GM21619 (cell line): Measurements from ENCODE around the gene CPED1.
"Not testable (repeated sequence)": the region's sequence is repeated elsewhere in the genome, so short reads cannot be mapped to it uniquely, and the experiment has no call there.

Experiments
- ATAC-seq: cut with Tn5 transposase; IDR thresholded peaks from one replicate; pipeline ENCODE4 v1.9.1; 2021; ENCODE audit not compliant: unreplicated experiment

CPED1 gene

DNA sequence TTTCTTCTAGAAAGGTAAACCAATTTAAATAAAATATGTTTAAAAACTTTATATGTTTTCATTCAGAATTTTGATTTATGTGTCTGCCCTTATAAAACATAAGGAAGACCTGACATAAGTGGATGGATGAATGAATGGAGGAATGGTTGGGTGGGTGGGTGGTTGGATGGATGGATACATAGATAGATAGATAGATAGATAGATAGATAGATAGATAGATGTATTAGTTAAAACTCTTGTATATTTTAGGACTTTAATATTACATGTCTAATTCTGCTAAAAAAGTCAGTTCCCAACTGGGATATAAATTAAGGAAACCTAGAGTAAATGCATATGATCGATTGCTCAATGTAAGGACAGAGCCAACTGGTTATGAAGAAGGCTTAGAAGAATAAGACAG is 184.0 kb downstream of the CPED1 start:
- ATAC-seq: no peak

DNA sequence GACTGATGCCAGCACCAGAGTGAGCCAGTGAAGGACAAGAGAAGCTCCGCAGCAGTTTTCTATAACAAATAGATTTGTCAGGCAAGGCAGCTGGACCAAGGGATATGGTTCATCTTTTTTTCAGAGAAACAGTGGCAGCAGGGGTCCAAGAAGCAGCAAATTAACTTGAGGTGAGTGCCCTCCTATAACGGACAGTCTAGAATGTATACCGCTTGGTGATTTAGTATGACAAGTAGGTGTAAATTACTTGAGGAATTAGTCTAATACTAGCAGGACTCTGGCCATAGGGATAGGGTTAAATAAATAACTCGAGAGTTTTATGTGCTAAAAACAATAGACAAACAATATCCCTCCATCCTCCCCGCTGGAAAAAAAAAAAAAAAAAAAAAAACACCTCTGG is 187.3 kb downstream of the CPED1 start:
- no peak for ATAC-seq

DNA sequence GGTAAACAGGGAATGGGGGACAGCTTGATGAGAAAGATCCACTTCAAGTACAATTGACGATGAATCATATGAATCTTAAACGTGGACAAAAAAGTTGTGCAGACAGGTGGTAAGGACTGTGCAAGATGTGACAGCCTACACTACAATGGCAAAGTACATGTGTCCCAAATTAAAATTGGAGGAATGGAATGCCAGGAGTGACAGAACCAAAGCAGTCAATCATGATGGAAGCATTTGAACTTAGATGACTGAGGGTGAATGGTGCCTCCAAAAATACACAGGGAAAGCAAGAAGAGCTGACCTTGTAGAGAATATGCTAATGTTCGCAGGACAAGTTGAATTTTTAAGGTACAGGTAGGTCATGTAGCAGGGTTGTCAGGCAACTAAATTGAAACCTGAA is 189.9 kb downstream of the CPED1 start:
- ATAC-seq: no peak

DNA sequence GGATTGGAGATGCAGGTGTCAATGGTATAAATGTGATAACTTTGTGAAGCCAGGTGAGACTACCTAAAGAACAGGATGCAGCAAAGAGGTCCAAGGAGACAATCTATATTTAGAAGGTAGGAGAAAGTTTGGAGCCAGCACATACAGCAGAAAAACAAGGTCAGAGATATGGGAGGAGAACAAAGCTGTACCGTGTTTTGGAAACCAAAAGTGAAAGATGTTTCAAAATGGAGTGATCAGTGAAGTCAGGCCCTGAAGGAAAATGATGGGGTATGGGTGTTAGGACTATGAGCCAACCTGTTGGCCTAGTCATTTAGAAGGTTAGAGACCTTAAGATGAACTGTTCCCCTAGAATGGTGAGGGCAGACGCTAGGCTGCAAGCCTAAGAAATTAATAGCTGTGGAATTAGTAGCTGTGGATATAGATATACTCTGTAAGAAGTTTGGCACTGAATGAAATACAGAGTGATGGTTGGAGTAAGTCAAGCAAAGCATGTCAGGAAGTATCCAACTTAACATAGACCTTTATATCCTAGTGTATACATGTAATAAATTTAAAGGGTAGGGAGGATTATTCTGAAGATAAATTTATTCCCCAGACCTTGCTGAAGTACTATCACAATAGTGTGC is 190.5 kb downstream of the CPED1 start:
- peak; percentile 45 for ATAC-seq

DNA sequence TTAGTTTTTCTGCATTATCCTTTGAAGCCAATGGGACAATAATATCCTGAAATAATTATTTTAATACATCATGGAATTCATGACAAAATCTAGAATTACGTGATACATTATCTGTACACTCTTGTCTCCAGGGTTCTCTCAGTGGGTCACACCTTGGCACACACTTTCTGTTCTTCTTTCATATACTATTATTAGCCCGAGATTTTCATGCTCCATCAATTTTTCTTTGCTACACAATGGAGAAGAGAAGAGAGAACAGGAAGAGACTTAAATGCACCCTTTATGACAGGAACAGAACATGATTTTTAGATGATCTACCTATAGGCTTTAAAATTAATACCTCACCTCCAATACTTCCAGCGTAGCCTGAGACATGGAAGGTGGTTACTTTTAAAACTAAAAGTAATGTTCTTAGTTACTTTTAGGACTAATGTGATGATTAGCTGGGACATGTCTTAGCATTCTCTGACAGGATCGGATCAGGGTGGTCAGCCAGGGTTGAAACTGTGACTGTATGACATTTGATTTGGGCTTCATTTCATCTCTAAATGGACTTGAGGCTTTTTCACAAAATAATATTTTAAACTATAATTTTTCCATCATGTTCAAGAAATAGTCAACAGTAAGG is 192.0 kb downstream of the CPED1 start:
- peak; percentile 95 for ATAC-seq

DNA sequence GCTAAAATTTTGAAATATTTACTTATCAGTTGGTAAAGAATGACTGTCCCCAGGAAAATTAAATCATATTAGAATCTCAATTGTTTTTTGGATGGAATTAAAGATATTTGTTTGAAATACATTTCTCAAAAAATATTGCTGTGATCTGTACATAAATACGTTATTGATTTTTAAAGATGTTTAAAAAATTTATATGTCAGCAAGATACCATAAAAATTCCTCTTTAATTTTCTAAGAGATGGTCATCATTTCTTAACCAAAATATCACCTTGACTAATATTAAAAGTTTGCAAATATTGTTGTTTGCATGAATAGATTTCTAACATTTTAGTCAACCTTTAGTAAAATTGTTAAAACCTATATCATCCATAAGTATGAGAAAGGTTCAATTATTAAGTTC is 192.8 kb downstream of the CPED1 start:
- no peak for ATAC-seq

DNA sequence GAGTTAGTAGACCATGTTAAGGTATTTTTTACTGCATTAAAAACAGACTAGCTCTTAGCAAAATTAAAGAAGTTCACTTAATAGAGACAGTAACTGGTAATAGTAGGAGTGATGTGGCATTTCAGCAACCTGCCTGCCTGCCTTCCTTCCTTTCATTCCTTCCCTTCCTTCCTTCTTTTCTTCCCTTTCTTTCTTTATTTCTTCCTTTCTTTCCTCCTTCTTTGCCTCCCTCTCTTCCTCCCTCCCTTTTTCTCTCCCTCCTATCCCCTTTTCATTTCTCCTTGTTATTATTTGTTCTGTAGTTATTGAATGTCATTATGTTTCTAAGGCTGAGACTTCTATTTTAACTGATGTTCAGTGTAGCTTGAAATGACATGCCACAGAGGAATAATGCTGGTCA is 193.8 kb downstream of the CPED1 start:
- no peak for ATAC-seq

DNA sequence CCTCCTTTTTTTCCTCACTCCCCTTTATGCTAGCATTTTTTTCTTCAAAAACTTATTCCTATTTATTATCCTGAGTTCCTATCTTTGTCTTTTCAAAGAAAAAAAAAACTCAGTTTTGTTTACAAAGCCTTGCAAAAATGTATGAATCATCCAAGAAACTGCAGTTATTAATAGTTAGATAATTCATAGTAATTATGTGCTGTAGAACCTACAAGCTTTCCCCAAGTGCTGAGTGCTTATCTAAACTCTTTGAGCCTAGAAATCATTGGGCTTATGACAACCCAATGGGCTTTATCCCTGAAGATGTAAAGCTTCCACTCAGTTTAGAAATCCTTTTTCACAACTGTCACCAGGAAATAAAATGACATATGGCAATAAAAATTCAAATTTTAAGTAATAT is 194.4 kb downstream of the CPED1 start:
- no peak for ATAC-seq

DNA sequence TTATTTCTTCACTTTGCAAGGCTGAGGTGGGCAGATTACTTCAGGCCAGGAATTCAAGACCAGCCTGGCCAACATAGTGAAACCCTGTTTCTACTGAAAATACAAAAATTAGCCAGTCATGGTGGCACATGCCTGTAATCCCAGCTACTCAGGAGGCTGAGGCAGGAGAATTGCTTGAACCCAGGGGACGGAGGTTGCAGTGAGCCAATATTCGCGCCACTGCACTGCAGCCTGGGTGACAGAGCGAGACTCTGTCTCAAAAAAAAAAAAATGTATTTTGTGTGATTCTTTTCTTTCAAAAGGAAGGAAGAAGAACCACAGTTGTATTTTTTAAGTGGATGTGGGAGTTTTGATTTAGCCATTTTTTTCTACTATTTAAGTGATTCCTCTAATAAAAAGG is 195.4 kb downstream of the CPED1 start:
- ATAC-seq: not testable (repeated sequence)

DNA sequence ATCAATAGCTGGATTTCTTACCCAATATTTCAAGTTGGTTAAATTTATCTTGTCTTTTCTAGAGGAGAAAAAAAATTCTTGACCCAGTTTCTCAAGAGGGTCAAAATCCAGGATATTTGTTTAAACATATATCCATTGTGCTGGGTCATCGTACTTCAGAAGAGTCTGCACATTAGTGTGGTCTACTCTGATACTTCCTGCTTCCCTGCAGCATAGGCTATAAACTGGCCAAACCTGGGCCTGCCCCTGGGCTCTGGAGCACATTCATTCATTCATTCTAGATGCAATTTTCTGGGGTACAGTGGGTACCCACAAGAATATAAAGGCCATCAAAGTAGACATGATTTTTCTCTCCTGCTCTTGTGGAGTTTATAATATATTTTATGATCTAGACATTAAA is 198.2 kb downstream of the CPED1 start:
- ATAC-seq: no peak

DNA sequence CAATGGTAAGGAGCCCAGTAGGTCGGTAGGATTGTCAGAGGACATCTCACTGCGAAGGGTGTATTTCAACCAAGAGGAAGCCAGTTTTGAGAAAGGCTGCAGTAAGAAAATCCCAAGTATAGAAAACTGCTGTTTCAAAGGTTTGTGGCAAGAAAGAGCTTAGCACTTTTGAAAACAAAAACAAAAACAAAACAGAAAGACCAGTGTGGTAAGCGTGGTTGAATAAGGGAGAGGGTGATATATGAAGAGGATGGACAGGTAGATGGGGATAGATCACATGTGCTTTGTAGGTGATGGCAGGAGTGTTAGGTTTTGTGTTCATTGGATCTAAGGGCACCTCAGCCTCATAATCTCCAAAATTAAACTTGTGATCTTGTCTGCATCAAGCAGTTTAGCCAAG is 198.7 kb downstream of the CPED1 start:
- peak; percentile 92 for ATAC-seq

DNA sequence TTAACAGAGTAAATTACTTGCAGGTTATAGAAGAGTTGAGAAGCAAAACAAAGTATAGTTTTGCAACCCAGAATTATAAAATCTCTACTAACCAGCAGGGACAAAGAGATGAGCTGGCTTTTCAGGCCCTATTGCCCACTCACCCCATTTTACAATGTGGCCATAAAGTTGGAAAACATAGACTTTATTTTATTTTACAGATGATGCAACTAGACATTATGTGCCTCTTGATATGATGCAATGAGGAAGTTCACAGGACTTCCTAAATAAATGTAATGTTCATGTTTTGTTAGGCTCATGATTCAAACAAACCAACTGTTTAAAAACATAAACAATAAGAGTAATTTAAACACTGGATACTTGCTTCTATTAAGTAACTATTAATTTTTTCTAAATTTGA is 199.2 kb downstream of the CPED1 start:
- ATAC-seq: no peak

DNA sequence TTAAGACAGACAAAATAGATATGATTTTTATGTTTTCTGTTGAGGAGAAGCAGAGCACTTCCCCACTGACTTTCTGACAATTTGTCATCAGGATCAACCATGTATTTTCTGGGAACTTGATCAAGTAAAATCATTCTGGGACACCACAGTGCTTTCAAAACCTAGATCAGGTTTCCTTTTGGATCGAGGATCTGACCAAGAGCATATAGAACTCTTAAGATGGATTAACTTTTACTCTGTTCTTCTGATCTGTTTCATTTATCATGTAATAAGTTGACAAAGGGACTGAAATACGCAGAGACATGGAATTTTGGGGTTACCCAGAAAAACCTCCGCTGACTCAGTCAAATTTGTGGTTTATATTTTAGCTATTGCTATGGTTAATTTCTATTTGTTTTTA is 204.3 kb downstream of the CPED1 start:
- ATAC-seq: no peak

DNA sequence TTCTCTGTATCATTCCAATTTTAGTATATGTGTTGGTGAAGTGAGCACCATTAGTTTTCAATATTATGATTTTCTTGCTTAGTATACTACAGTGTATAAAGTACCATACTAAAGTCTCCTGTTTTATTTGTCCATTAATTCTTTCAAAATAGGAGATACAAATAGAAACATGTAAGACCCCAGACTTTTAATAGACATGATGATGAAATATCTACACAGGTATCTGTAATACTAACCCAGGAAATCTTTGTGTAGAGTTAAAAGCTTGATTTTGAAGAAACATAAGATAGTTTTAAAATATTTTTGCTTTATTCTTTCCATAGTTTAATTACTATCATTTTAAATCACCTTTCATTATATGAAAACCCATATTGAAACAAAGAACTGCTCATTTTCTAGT is 206.5 kb downstream of the CPED1 start:
- ATAC-seq: no peak

DNA sequence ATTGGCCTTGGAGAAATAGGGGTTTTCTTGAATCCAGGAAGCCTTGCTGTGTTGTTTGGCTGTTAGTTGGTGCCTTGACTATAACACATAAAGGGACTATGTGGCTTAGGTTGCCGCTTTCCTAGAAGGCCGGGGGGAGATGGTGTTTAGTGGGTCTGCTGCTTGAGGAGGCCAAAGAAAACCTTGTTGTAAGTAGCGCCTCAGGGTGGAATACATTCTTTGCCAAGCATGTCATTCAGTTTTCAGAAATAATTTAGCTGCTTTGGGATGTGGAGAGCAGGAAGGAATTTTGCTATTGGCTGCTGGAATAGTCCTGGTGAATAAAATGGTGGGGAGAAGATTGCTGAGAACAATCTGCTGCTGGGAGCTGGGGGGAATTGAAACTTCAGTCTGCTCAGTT is 207.4 kb downstream of the CPED1 start:
- no peak for ATAC-seq

DNA sequence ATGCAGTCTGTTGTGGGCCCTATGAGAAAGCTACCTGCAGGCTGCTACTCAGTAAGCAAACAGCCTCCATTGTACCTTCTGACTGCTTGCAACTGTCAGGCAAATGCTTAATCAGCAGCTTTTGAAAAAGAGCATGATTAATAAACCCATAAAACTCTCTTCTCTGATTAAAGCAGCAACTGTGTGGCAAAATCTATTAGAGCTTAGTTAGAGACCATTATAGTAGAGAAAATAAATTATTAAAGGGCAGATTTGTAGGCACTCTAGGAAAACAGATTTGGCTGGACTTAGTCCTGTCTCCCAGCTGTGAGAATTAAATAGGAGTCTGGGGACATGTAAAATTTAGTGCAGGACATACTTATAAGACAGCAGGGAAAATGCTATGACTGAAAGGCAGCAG is 207.8 kb downstream of the CPED1 start:
- ATAC-seq: no peak

DNA sequence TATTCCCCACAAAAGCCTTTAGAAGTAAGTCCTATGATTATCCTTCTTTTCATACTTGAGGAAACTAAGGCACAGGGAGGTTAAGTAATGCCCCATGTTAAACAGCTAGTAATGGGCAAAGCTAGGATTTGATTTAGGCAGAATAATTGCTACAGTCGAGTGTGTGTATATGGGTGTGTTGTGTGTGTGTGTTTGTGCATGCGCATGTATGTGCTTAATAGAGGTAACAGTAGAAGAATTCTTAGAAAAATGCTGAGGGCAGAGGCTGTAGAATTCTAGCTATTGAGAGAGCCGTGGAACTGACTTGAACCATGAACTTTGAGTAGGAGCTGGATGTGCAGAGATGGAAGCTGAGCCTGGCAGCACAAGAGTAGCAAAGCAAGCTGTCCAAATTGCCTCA is 208.9 kb downstream of the CPED1 start:
- ATAC-seq: no peak

DNA sequence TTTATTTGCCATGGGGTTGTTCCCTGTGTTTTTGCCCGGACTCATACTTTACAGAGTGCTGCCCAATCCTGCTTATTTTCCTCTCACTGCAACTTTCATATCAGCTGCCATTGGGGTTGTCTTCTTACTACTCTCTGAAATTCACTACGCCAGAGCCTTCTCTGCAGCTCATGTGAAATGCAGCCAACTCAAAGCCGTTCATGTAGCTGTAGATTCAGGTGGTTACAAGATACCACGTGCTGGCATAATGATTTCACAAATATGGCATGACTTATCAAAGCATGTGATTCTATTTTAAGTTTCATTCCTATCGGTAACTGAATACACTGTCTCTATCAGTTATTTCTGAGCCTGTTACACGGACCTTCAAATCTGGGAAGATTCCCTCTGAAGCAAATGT is 210.0 kb downstream of the CPED1 start:
- no peak for ATAC-seq

DNA sequence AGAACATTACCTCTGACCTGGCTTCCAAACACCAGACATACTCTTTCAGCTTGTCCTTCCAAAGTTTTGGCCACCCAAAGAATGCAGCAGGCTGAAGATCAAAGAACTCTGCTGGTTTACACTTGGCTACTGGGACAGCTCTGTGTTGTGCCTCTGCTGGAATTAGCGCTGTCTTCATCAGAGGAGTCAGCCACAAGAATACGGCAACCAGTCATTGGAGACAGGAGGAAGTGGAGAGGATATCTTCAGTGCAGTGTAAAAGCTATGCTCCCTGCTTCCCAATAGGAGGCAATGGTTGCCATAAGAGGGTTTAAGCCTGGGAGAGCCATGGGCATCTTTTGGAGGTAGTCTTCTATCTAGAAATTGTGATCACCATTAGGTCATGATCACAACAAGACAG is 213.6 kb downstream of the CPED1 start:
- ATAC-seq: no peak

DNA sequence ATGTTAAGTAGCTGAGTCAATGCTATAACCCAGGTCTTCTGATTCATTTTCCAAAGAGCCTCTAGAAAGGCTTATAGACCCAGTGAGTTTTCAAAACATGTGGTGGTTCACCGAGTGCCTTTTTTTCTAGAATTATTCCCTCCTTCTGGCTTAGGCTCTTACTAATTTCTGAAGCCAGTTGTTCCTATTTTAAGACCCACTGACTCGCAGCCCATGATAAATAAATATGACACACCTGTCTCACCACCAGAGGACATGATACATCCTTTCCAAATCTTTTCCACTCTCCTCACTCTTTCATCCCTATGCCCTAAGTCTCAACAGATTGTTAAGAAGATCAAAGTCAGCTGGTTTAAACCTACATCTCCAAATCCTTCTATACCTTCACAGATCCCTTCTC is 214.3 kb downstream of the CPED1 start:
- no peak for ATAC-seq

DNA sequence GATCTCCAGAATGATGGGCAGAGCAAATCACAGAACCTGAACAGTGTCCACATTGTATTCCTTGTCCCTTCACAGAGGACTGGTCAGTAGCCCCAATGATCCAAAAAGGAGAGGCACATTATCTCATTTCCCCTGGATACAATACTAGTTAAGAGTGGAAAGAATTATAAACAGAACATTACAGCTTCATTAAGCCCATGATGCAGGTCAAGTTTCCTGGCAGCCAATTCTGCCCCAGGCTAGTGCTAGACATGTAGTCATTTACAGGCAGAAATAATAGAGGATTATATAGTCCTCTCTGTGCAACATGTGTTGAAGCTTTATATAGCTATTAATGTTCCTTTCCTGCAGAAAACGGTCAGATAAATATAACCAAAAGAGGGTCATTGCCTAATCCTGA is 216.0 kb downstream of the CPED1 start:
- no peak for ATAC-seq

DNA sequence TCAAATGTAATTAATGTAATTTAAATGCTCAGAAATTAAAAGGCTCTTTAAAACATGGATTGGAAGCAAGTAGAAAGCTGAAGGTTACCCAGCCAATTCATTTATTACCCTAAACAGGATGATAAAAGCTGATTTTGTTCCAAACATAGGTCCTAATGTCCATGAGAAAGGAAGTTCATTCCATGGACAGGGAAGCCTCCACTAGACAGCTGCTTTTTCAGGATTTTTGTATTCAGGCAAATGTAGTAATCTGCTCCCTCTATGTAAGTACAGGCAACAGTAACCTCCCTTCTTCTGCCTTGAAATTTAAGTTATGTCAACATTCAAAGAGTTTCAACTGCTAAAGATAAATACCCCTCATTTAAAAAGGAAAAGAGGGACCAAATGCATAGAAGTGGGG is 217.3 kb downstream of the CPED1 start:
- no peak for ATAC-seq

DNA sequence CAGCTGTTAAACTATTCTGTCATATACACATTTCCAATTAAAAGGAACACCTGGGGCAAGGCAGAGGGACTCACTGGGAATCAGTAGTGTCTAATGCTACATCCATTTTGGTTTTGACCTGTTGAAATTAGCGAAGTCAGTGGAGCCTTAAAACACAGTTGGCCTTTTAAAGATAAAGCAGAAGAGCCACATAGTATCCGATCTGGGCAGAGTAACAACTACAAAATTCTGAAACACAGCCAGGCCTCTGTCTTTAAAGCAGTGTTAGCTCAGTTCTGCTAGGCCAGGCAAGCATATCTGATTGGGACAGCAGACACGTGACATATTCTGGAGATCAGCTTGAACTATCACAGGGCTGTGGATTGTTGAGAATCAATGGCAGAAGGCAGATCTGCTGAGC is 222.7 kb downstream of the CPED1 start:
- ATAC-seq: no peak
